HepG2 (cell line): ENCODE data around the gene CD9. TPM values are rescaled to one million over a fixed set of nuclear protein-coding genes. Genes with fewer than 3 reads are reported as not detected.

Experiments
- ATAC-seq: fragments of 200-7000 bp; cut with Tn5 transposase; 3 replicates; pipeline ENCODE4 v1.9.1; 2020; ENCODE audit warnings: mild to moderate bottlenecking, moderate library complexity
- BruUV-seq: library from RNA; stranded (reverse); fragments of 400-500 nt; replicated peaks from 2 replicates; lab custom pipeline; 2021; lab: Mats Ljungman, UMichigan
- CTCF ChIA-PET: fragments of 300-600 bp; formaldehyde crosslinking; extraction: SDS; loops from one replicate; lab custom pipeline; 2021; ENCODE audit warnings: low total read pairs, inconsistent platforms, low intra/inter-chr PET ratio; lab: Yijun Ruan, JAX
- POLR2A ChIA-PET: fragments of 350-600 bp; sonication (Branson Sonifier 250); formaldehyde crosslinking; loops from one replicate; lab custom pipeline; 2020; ENCODE audit warnings: antibody characterized with exemption, inconsistent platforms; lab: Yijun Ruan, JAX
- DNase-seq: peaks from one replicate; pipeline ENCODE4 v3.0.0-alpha.2; 2015; ENCODE audit warnings: low spot score
- FAIRE-seq: peaks from 3 replicates; lab custom pipeline; 2011; peaks lifted over from hg19 to GRCh38; lab: Jason Lieb, UNC
- H2AFZ ChIP-seq: one replicate; pipeline ENCODE4 v1.6.1; 2011; ENCODE audit warnings: low read length, inconsistent platforms
- H3K27ac ChIP-seq: fragments of 300-600 bp; 3 replicates; pipeline ENCODE4 v1.8.0; 2011; ENCODE audit warnings: mixed run types, mild to moderate bottlenecking, mixed read lengths, low read length, inconsistent platforms; ENCODE audit not compliant: insufficient read depth; ENCODE audit errors: extremely low read length
- H3K27me3 ChIP-seq, 2 experiments: fragments of 200-600 bp in 1 of 2; 2 replicates in 1 of 2; 3 replicates in 1 of 2; pipeline versions ENCODE4 v1.6.0 to v1.8.0; 2011; ENCODE audit warnings: low read length in 2 of 2, mild to moderate bottlenecking in 2 of 2, moderate library complexity in 2 of 2, inconsistent platforms in 1 of 2; ENCODE audit not compliant: insufficient read depth in 2 of 2, control insufficient read depth in 1 of 2
- H3K36me3 ChIP-seq, 2 experiments: fragments of 200-600 bp in 1 of 2; replicated peaks in 1 of 2; 2 replicates in 1 of 2; 3 replicates in 1 of 2; pipeline versions ENCODE4 v1.5.1 to v1.8.0; 2011; ENCODE audit warnings: low read length in 2 of 2, inconsistent platforms in 1 of 2; ENCODE audit not compliant: insufficient read depth in 2 of 2, control insufficient read depth in 1 of 2
- H3K4me1 ChIP-seq: 2 replicates; pipeline ENCODE4 v1.5.1; 2012; ENCODE audit warnings: low read length, inconsistent platforms; ENCODE audit not compliant: insufficient read depth
- H3K4me2 ChIP-seq: 2 replicates; pipeline ENCODE4 v1.6.0; 2011; ENCODE audit warnings: low read depth, low read length, inconsistent platforms
- H3K4me3 ChIP-seq, 3 experiments: fragments of 200-600 bp in 1 of 3; sonication (generic), shearing (Covaris generic) in 1 of 3; replicated peaks in 1 of 3; 2 replicates each; pipeline ENCODE4 v1.5.1; 2011 to 2016; ENCODE audit warnings: low read length in 3 of 3, inconsistent platforms in 2 of 3, low read depth in 2 of 3, mild to moderate bottlenecking in 2 of 3, control low read depth in 1 of 3, mixed read lengths in 1 of 3; ENCODE audit not compliant: insufficient read depth in 1 of 3
- H3K79me2 ChIP-seq: one replicate; pipeline ENCODE4 v1.6.1; 2011; ENCODE audit warnings: low read length, inconsistent platforms; ENCODE audit not compliant: insufficient read depth
- H3K9ac ChIP-seq: 2 replicates; pipeline ENCODE4 v1.6.0; 2011; ENCODE audit warnings: mild to moderate bottlenecking, low read depth, low read length, inconsistent platforms; ENCODE audit not compliant: insufficient read depth
- H3K9me3 ChIP-seq: 2 replicates; pipeline ENCODE4 v1.5.1; 2012; ENCODE audit warnings: mild to moderate bottlenecking, low read length
- H4K20me1 ChIP-seq: 2 replicates; pipeline ENCODE4 v1.6.0; 2011; ENCODE audit warnings: inconsistent platforms, mild to moderate bottlenecking, low read length, moderate library complexity; ENCODE audit not compliant: insufficient read depth
- ASH2L ChIP-seq: fragments of 300-600, 200-600 bp; sonication (generic); IDR thresholded peaks from 2 replicates; pipeline ENCODE4 v1.7.0; 2017; ENCODE audit warnings: low read depth, mild to moderate bottlenecking, moderate library complexity, mixed read lengths, low read length; ENCODE audit not compliant: insufficient read length
- ATF7-NPFF ChIP-seq: sonication (generic); formaldehyde crosslinking; IDR thresholded peaks from 2 replicates; pipeline ENCODE4 v1.8.1; 2023; ENCODE audit warnings: mild to moderate bottlenecking, low read depth, missing genetic modification reagents, moderate library complexity
- FOXM1 ChIP-seq: sonication (generic); formaldehyde crosslinking; IDR thresholded peaks from 2 replicates; pipeline ENCODE4 v1.5.0; 2020; ENCODE audit warnings: missing genetic modification reagents
- GATA4 ChIP-seq: sonication (generic); IDR thresholded peaks from 2 replicates; pipeline ENCODE4 v1.6.1; 2016; ENCODE audit warnings: antibody characterized with exemption, low read depth, borderline replicate concordance
- HOXA9 ChIP-seq: sonication (generic); formaldehyde crosslinking; IDR thresholded peaks from 2 replicates; pipeline ENCODE4 v1.8.1; 2022; ENCODE audit warnings: missing genetic modification reagents, mild to moderate bottlenecking, moderate library complexity, borderline replicate concordance
- KLF6 ChIP-seq: IDR thresholded peaks from 2 replicates; pipeline ENCODE4 v1.8.0; 2016; ENCODE audit warnings: missing biosample characterization, missing genetic modification reagents
- PHF20 ChIP-seq: sonication (generic); formaldehyde crosslinking; IDR thresholded peaks from 2 replicates; pipeline ENCODE4 v1.5.0; 2020; ENCODE audit warnings: mild to moderate bottlenecking, missing genetic modification reagents
- REXO4 ChIP-seq: sonication (generic); formaldehyde crosslinking; IDR thresholded peaks from 2 replicates; pipeline ENCODE4 v1.8.0; 2022; ENCODE audit warnings: missing genetic modification reagents, mild to moderate bottlenecking, borderline replicate concordance
- TBX2 ChIP-seq: sonication (generic); formaldehyde crosslinking; IDR thresholded peaks from 2 replicates; pipeline ENCODE4 v1.5.0; 2020; ENCODE audit warnings: missing genetic modification reagents, mild to moderate bottlenecking, borderline replicate concordance
- TOE1 ChIP-seq: sonication (generic); formaldehyde crosslinking; IDR thresholded peaks from 2 replicates; pipeline ENCODE4 v1.4.0; 2020; ENCODE audit warnings: mild to moderate bottlenecking, missing genetic modification reagents
- ZBTB21 ChIP-seq: sonication (generic); formaldehyde crosslinking; IDR thresholded peaks from 2 replicates; pipeline ENCODE4 v1.4.0; 2020; ENCODE audit warnings: missing genetic modification reagents
- ZNF264 ChIP-seq: sonication (generic); formaldehyde crosslinking; IDR thresholded peaks from 2 replicates; pipeline ENCODE4 v1.4.0; 2020; ENCODE audit warnings: missing genetic modification reagents
- ZNF430 ChIP-seq: sonication (generic); formaldehyde crosslinking; IDR thresholded peaks from 2 replicates; pipeline ENCODE4 v1.9.0; 2021; ENCODE audit warnings: mild to moderate bottlenecking, missing genetic modification reagents
- ZNF788 ChIP-seq: sonication (generic); formaldehyde crosslinking; IDR thresholded peaks from 2 replicates; pipeline ENCODE4 v1.5.0; 2020; ENCODE audit warnings: mild to moderate bottlenecking, missing genetic modification reagents, borderline replicate concordance
- WGBS: methylation state at CpG from one replicate; pipeline ENCODE4 v1.1.6; 2017; ENCODE audit warnings: low lambda C conversion rate; 5-methylcytosine and 5-hydroxymethylcytosine counted together
- in situ Hi-C: cut with HindIII; loops from 2 replicates; pipeline ENCODE4 v1.10.0; 2017; ENCODE audit warnings: low pct_unique_long_range_greater_than_20kb; ENCODE audit not compliant: extremely low pct_ligation_motif_present
- intact Hi-C: fragments of 100-400 bp; cut with micrococcal nuclease; formaldehyde crosslinking; loops from one replicate; pipeline ENCODE4 v1.10.0; 2022; ENCODE audit not compliant: unreplicated experiment
- polyA plus RNA-seq, 8 experiments: library from polyadenylated mRNA; depleted of rRNA in 3 of 8; stranded (reverse) in 7 of 8; unstranded in 1 of 8; fragments of >200 nt; fragmentation: Illumina TruSeq in 4 of 8; extraction: Trizol in 4 of 8; gene quantifications; 2 replicates each; pipeline versions ENCODE4 v1.2.1 to v1.2.3, GENCODE V29; 2011 to 2016; ENCODE audit warnings: low read depth in 4 of 8, missing spikeins in 1 of 8, mixed read lengths in 1 of 8; ENCODE audit not compliant: insufficient read depth in 1 of 8
- total RNA-seq, 5 experiments: library from RNA; depleted of rRNA; stranded (reverse); fragments of >200 nt; fragmentation: Illumina TruSeq; extraction: Trizol; gene quantifications; 2 replicates each; pipeline ENCODE4 v1.2.3, GENCODE V29; 2016; ENCODE audit warnings: low read depth in 1 of 5
- TF ChIP-seq, protein P1 (sequence below): sonication (generic); formaldehyde crosslinking; IDR thresholded peaks from 2 replicates; pipeline ENCODE4 v1.8.1; 2023; ENCODE audit warnings: mild to moderate bottlenecking, moderate library complexity, missing genetic modification reagents
- TF ChIP-seq, protein P2 (sequence below): IDR thresholded peaks from 2 replicates; pipeline ENCODE4 v1.6.1; 2016

The CD9 gene
- total and polyA plus RNA-seq, 2 of the 13 experiments (the other 11 are each of a cell fraction or from before 2014, with no cell fraction given), result 5.8 to 38.3 TPM

DNA sequence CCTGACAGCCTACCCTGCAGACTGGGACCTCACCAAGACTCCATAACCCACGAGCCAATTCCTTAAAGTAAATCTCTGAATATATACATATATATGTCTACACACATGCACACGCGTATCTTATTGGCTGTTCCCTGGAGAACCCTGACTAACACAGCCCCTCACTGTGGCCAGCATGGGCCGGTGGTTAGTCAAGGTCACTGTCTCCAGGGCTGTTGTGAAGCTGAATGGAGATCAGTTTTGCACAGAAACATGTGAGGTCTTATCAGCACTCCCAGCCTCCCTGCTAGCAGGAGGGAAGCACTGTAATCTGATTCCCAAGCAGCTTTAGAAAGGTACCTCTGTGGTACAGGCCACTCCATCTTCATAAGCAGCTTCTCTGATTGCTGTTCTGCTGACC, 63.7 kb downstream of the CD9 start (continued):
- peak; percentile 41; the same call in 1 of the 2 replicates for TF ChIP-seq ZNF264 (CRISPR knock-in tag)

DNA sequence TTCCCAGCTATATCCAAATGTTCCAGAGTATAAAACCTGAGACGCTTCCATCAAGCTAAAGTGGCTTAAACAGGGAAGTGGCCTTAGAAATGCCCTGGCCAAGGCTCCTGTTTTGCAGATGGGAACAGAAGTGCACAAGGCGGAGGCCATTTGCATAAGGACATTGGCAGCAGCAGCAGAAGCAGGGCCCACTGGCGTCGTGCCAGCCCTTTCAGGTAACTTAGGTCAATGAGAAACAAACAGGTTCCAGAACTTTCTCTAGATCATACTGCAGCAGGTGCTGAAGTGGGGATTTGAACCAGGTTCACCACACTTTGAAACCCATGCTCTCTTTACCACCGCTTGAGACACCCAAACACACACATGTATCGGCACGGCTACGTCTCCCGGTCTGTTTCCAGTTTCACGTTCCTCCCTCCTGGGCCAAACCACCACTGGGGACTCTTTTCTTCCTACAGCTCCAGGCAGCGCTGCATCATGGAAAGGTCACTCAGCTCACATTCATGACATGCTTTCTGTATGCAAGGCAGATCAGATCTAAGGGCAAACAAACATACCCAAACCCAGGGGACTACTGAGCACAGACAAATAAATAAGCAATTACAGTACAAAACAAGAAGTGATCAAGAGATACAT, 64.3 kb downstream of the CD9 start:
- TF ChIP-seq ZNF788 (CRISPR knock-in tag) (0 out of 2 replicates have a peak, but pooled peaks have one; percentile 3), TBX2 (peak; percentile 41; the same call in 1 of the 2 replicates), KLF6 (no peak)
- Histone ChIP-seq H3K27ac (no peak overlapping the region), H3K4me3 (peak overlapping the region in 1 of 3 experiments; percentile 11; a peak in 1 of 6 replicates), H3K4me1 (peaks cover 39% of the 10 kb centered on the region), H3K4me2 (peak overlapping the region; percentile 55), H2AFZ (no peak overlapping the region), H3K9me3 (no peaks in the 10 kb centered on the region), H3K27me3 (peaks cover 0 to 5% of the 10 kb centered on the region in 2 experiments; a peak in 2 of 5 replicates), H3K36me3 (no peaks in the 10 kb centered on the region), H3K9ac (no peak overlapping the region), H3K79me2 (no peaks in the 10 kb centered on the region), H4K20me1 (no peaks in the 10 kb centered on the region)
- no peak for DNase-seq
- ChIA-PET CTCF (no interaction called here), POLR2A (interaction anchor here (0.9 kb wide), 1 partner anchor 11 kb away, joined by 3 read pairs; no protein-coding TSS in a partner anchor)
- ATAC-seq, result peak; percentile 67
- FAIRE-seq, result no peak
- in situ Hi-C loops (no loop called here), intact Hi-C loops (loop anchor here (5.0 kb wide), 1 partner anchor 32 kb away; no protein-coding TSS in a partner anchor)
- WGBS, result 11% methylated on average over 8 of the region's 11 CpGs
- BruUV-seq, result no TSS peak

DNA sequence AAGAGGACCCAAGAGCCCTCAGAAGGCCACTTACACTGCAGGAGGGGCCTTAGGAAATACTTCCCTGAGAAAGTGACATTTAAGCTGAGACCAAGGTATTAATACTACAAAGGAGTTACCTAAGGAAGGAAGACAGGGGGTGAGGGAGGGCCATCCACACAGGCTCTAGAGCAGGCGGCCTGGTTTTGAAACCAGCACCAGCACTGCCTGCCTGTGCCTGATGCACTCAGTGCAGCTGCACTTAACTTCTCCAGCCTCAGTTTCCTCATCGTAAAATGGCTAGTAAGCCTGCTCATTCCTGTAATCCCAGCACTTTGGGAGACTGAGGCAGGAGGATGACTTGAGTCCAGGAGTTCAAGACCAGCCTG, 64.8 kb downstream of the CD9 start:
- no TSS peak for BruUV-seq
- CTCF ChIA-PET, result no interaction called here
- peak overlapping the region; percentile 55; the same call in 1 of the 2 replicates for H3K4me2 ChIP-seq

More for the DNA sequence above, 64.8 kb downstream of the CD9 start:
- Histone ChIP-seq H3K79me2 (no peaks in the 10 kb centered on the region), H3K4me3 (no peak overlapping the region), H3K36me3 (no peaks in the 10 kb centered on the region), H3K27me3 (peaks cover 0 to 5% of the 10 kb centered on the region in 2 experiments; a peak in 2 of 5 replicates), H4K20me1 (no peaks in the 10 kb centered on the region), H3K27ac (no peak overlapping the region), H3K4me1 (peaks cover 39% of the 10 kb centered on the region), H2AFZ (no peak overlapping the region), H3K9me3 (no peaks in the 10 kb centered on the region), H3K9ac (no peak overlapping the region)
- no peak for TF ChIP-seq PHF20 (CRISPR knock-in tag)
- TF ChIP-seq, protein P1, sequence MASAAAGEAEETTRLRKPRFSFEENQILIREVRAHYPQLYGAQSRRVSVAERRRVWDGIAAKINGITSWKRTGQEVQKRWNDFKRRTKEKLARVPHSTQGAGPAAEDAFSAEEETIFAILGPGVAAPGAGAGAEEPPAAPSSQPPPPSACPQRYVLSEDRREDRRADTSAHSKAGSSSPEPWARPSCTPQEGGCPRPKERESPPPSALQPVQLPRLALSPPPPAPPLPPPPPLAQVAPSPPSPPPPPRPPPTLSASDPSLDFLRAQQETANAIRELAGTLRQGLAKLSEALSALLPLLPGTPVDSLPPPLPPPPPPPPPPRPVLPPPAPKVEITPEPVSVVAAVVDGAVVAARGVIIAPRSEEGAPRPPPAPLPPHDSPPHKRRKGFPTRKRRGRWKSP (CRISPR knock-in tag), result no peak
- no peak for TF ChIP-seq REXO4 (CRISPR knock-in tag)
- no peak for TF ChIP-seq ATF7-NPFF
- TF ChIP-seq ASH2L, result no peak
- TF ChIP-seq FOXM1, result no peak
- TF ChIP-seq, protein P2, sequence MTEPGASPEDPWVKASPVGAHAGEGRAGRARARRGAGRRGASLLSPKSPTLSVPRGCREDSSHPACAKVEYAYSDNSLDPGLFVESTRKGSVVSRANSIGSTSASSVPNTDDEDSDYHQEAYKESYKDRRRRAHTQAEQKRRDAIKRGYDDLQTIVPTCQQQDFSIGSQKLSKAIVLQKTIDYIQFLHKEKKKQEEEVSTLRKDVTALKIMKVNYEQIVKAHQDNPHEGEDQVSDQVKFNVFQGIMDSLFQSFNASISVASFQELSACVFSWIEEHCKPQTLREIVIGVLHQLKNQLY, result no peak
- no peak for TF ChIP-seq ZBTB21 (CRISPR knock-in tag)
- TF ChIP-seq GATA4, result no peak
- no peak for TF ChIP-seq TOE1
- TF ChIP-seq ZNF430, result no peak
- no peak for TF ChIP-seq HOXA9 (CRISPR knock-in tag)
- intact Hi-C loops (loop anchor here (5.0 kb wide), 1 partner anchor 33 kb away; no protein-coding TSS in a partner anchor), in situ Hi-C loops (no loop called here)
- POLR2A ChIA-PET, result no interaction called here
- no peak for FAIRE-seq
- 53% methylated on average over 2 of the region's 2 CpGs for WGBS
- no peak for ATAC-seq
- DNase-seq, result no peak
